T-cell (primary cell): ENCODE data around the gene RSPH9. TPM values are rescaled to one million over a fixed set of nuclear protein-coding genes. Genes with fewer than 3 reads are reported as not detected.
"Not testable (repeated sequence)": the region's sequence is repeated elsewhere in the genome, so short reads cannot be mapped to it uniquely, and the experiment has no call there.

ENCODE experiments used
- ATAC-seq, 4 experiments: fragments of 200-7000 bp in 3 of 4; fragments of 150-1000 bp in 1 of 4; cut with Tn5 transposase; replicated peaks in 1 of 4; 1 replicate in 3 of 4; 2 replicates in 1 of 4; pipeline ENCODE4 v1.10.0; 2021; ENCODE audit warnings: moderate library complexity in 3 of 4, mild to moderate bottlenecking in 2 of 4, moderate number of reproducible peaks in 1 of 4
- CTCF ChIA-PET, 2 donors: fragments of 300-600 bp; sonication (Branson Sonifier 250); formaldehyde crosslinking; loops; one replicate each; lab custom pipeline; 2022; ENCODE audit warnings: antibody characterized with exemption in 2 of 2; lab: Charles Lee
- POLR2A ChIA-PET, 2 donors: fragments of 300-600 bp; sonication (Branson Sonifier 250); formaldehyde crosslinking; loops; one replicate each; lab custom pipeline; 2022; ENCODE audit warnings: antibody characterized with exemption in 2 of 2; lab: Charles Lee
- DNase-seq, 35 experiments: peaks; one replicate each; pipeline versions ENCODE4 v3.0.0 to v3.0.0-alpha.2; 2013 to 2023
- H3K27ac ChIP-seq: one replicate; pipeline ENCODE4 v1.5.1; 2013; ENCODE audit warnings: low read length
- H3K27me3 ChIP-seq, 2 experiments: replicated peaks in 1 of 2; 1 replicate in 1 of 2; 2 replicates in 1 of 2; pipeline versions ENCODE4 v1.6.1 to v1.7.0; 2013; ENCODE audit warnings: low read length in 1 of 2, mixed read lengths in 1 of 2; ENCODE audit not compliant: control insufficient read depth in 2 of 2, insufficient read depth in 2 of 2; ENCODE audit errors: extremely low read depth in 1 of 2
- H3K36me3 ChIP-seq, 2 donors: 1 replicate in 1 of 2; 2 replicates in 1 of 2; pipeline versions ENCODE4 v1.6.1 to v1.7.0; 2013; ENCODE audit warnings: low read length in 1 of 2; ENCODE audit not compliant: control insufficient read depth in 2 of 2, insufficient read depth in 1 of 2; ENCODE audit errors: extremely low read depth in 1 of 2
- H3K4me1 ChIP-seq, 2 experiments: 1 replicate in 1 of 2; 2 replicates in 1 of 2; pipeline versions ENCODE4 v1.6.1 to v1.7.0; 2013; ENCODE audit warnings: low read length in 2 of 2, mixed read lengths in 1 of 2; ENCODE audit not compliant: insufficient read depth in 2 of 2, control insufficient read depth in 1 of 2; ENCODE audit errors: extremely low read depth in 1 of 2
- H3K4me3 ChIP-seq, 2 donors: 1 replicate in 1 of 2; 2 replicates in 1 of 2; pipeline versions ENCODE4 v1.5.1 to v1.7.0; 2013; ENCODE audit warnings: mild to moderate bottlenecking in 2 of 2, low read length in 1 of 2, moderate library complexity in 1 of 2; ENCODE audit not compliant: control insufficient read depth in 1 of 2; ENCODE audit errors: extremely low read depth in 1 of 2
- H3K9me3 ChIP-seq: 2 replicates; pipeline ENCODE4 v1.7.0; 2013
- H3K27ac Mint-ChIP-seq, 2 donors: one replicate each; pipeline ENCODE4 v1.8.0; 2020 to 2021; ENCODE audit warnings: mild to moderate bottlenecking in 2 of 2, mixed read lengths in 2 of 2
- H3K27me3 Mint-ChIP-seq, 2 donors: one replicate each; pipeline ENCODE4 v1.8.0; 2021 to 2022; ENCODE audit warnings: mixed read lengths in 2 of 2
- H3K36me3 Mint-ChIP-seq: one replicate; pipeline ENCODE4 v1.8.0; 2021; ENCODE audit warnings: mixed read lengths
- H3K4me1 Mint-ChIP-seq, 3 donors: one replicate each; pipeline ENCODE4 v1.8.0; 2020 to 2022; ENCODE audit warnings: mixed read lengths in 3 of 3, mild to moderate bottlenecking in 1 of 3
- H3K4me3 Mint-ChIP-seq, 3 donors: one replicate each; pipeline ENCODE4 v1.8.0; 2020 to 2022; ENCODE audit warnings: mild to moderate bottlenecking in 3 of 3, mixed read lengths in 3 of 3, moderate library complexity in 3 of 3
- H3K9me3 Mint-ChIP-seq, 3 donors: one replicate each; pipeline ENCODE4 v1.8.0; 2020 to 2022; ENCODE audit warnings: mixed read lengths in 3 of 3
- WGBS: methylation state at CpG from one replicate; pipeline ENCODE4 v1.1.5; 2013; ENCODE audit warnings: missing lambda C conversion rate; ENCODE audit not compliant: insufficient coverage; 5-methylcytosine and 5-hydroxymethylcytosine counted together
- total RNA-seq, 35 experiments: library from RNA in 6 of 35; stranded (reverse) in 6 of 35; fragments of 120-200 nt in 1 of 35; gene quantifications; one replicate each; pipeline versions ENCODE4 v1.2.1 to v1.2.4 and lab custom pipeline; 2013 to 2026

The RSPH9 gene
- total RNA-seq, 5 donors from 2014 or later (not counting 1 experiment from before 2014, with no cell fraction given), result not detected

DNA sequence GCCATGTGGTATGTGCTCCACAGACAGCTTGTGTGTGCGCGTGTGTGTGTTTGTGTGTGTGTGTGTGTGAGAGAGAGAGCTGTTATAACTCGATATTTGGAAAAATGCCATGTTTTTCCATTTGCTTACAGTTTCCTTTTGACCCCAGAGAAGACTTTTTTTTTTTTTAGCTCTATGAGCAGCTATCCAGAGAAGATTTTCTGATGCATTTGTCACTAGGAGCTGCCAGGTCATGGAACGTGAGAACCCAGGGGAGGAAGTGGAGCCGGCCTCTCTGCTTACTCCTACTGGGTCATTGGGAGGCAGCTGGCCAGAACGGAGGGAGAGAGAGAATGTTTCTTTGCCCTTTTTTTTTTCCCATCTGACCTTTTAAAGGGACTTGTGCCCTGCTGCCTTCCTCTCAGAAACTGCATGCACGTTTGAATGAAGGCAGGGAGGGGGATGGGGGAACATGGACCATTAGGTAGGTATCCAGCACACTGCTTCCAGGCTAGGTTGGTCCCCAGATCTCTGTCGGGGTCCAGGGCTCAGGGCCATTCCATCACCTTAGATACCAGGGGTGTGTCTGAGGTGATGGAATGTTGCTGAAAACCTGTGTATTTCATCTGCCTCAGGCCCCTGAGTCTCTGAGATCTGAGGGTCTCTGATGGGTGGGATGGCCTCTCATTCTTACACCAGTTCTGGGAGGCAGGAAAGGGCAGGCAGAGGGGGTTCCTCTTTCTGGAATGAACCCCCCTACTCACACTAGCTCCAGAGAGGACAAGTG lies 53.9 kb downstream of the RSPH9 start:
- no peak for ATAC-seq
- H3K27me3 Mint-ChIP-seq, result peaks cover 32 to 49% of the 10 kb centered on the region in 2 donors
- no peaks in the 10 kb centered on the region for H3K4me1 Mint-ChIP-seq
- no peak overlapping the region for H3K4me3 Mint-ChIP-seq
- H3K27ac Mint-ChIP-seq, result no peak overlapping the region
- no peak for DNase-seq
- no peaks in the 10 kb centered on the region for H3K36me3 Mint-ChIP-seq
- CTCF ChIA-PET, result interaction anchor here in 1 of 2 donors (0.7 kb wide), 2 partner anchors 11 to 79 kb away, joined by 3 read pairs; no protein-coding TSS in a partner anchor
- H3K36me3 ChIP-seq, result no peaks in the 10 kb centered on the region
- no peak overlapping the region for H3K27ac ChIP-seq
- POLR2A ChIA-PET, result no interaction called here
- no peaks in the 10 kb centered on the region for H3K9me3 Mint-ChIP-seq
- H3K9me3 ChIP-seq, result no peaks in the 10 kb centered on the region
- H3K4me3 ChIP-seq, result no peak overlapping the region
- 61% methylated on average over 3 of the region's 8 CpGs for WGBS
- H3K27me3 ChIP-seq, result peaks cover 0 to 51% of the 10 kb centered on the region in 2 experiments
- H3K4me1 ChIP-seq, result no peaks in the 10 kb centered on the region

DNA sequence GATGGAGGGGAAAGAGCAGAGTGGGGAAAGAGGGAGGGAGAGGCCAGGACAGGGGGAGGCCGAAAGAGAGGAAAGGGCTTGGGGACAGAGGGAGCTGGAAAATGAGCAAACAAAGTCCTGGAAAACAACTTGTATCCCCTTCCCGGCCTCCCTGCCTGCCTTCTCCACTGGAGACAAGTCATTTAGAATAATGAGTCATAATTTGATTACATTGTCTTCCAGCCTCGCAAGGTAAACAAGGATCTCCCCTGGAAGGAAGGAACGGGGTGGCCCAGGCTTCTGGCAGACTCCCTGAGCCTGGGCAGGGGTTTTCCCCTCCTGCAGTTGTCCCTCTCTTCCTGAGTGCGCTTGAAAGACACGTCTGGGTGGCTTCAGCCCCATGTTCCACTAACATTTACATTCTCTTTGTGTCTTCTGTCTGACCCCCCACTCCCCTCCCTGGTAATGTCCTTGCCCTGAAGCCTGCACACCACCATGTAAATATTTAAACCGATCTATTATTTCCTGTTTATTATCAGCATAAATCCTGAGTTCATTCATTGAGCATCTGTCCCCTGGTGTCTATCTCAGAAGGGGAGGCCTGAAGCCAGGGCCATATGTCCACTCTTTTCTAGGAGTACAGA lies 54.8 kb downstream of the RSPH9 start:
- ChIA-PET CTCF (no interaction called here), POLR2A (no interaction called here)
- H3K4me3 Mint-ChIP-seq, result no peak overlapping the region
- H3K27me3 ChIP-seq, result peaks cover 0 to 51% of the 10 kb centered on the region in 2 experiments
- H3K27ac Mint-ChIP-seq, result no peak overlapping the region
- H3K36me3 ChIP-seq, result no peaks in the 10 kb centered on the region
- no peaks in the 10 kb centered on the region for H3K4me1 Mint-ChIP-seq
- H3K4me1 ChIP-seq, result no peaks in the 10 kb centered on the region
- no peak overlapping the region for H3K27ac ChIP-seq
- DNase-seq (no peak), ATAC-seq (no peak)
- H3K9me3 ChIP-seq, result no peaks in the 10 kb centered on the region
- peaks cover 29 to 52% of the 10 kb centered on the region in 2 donors for H3K27me3 Mint-ChIP-seq
- no peak overlapping the region for H3K4me3 ChIP-seq
- H3K9me3 Mint-ChIP-seq, result no peaks in the 10 kb centered on the region
- no peaks in the 10 kb centered on the region for H3K36me3 Mint-ChIP-seq
- WGBS, result 74% methylated on average over 4 of the region's 7 CpGs

DNA sequence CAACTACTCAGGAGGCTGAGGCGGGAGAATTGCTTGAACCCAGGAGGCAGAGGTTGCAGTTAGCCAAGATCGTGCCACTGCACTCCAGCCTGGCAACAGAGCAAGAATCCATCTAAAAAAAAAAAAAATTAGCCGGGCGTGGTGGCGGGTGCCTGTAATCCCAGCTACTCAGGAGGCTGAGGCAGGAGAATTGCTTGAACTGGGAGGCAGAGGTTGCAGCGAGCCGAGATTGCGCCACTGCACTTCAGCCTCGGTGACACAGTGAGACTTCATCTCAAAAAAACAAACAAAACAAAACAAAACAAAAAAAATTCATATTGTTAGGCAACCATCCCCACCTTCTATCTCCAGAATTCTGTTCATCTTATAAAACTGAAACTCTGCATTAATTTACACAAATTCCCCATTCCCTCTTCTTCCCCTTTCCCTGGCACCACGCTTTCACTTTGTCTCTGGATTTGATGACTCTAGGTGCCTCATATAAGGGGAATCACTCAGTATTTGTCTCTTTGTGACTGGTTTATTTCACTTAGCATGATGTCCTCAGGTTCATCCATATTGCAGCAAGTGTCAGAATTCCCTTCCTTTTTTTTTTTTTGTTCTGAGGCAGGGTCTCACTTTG lies 56.2 kb downstream of the RSPH9 start:
- POLR2A ChIA-PET, H3K9me3 ChIP-seq, H3K36me3 Mint-ChIP-seq, H3K9me3 Mint-ChIP-seq, H3K4me1 ChIP-seq, ATAC-seq, H3K27ac Mint-ChIP-seq, DNase-seq, H3K4me3 Mint-ChIP-seq, H3K4me3 ChIP-seq, H3K4me1 Mint-ChIP-seq, H3K36me3 ChIP-seq, H3K27ac ChIP-seq: not testable (repeated sequence)
- CTCF ChIA-PET, result interaction anchor here in 1 of 2 donors (0.6 kb wide), 1 partner anchor 600 kb away, joined by 3 read pairs; no protein-coding TSS in a partner anchor
- H3K27me3 ChIP-seq, result peaks cover 0 to 49% of the 10 kb centered on the region in 2 experiments
- peaks cover 29 to 55% of the 10 kb centered on the region in 2 donors for H3K27me3 Mint-ChIP-seq
- WGBS, result 95% methylated on average over 7 of the region's 10 CpGs

DNA sequence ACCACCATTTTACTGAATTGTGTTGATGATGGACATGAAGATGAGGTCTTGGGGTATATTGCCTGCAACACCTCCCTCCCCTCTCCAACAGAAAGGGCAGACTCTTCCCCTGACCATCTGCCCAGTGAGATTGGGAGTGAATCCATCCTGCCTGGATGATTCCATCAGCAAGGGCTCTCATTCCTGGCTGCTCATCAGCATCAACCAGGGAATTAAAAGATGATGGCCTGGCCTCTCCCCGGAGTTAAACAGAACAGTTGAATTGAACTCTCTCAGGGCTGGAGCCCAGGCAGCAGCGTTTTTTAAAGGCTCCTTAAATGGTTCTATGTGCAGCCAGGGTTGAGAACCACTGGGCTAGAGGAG lies 57.3 kb downstream of the RSPH9 start:
- Histone ChIP-seq H3K9me3 (no peaks in the 10 kb centered on the region), H3K27me3 (peaks cover 0 to 53% of the 10 kb centered on the region in 2 experiments), H3K27ac (no peak overlapping the region), H3K4me1 (no peaks in the 10 kb centered on the region), H3K4me3 (no peak overlapping the region), H3K36me3 (no peaks in the 10 kb centered on the region)
- Mint-ChIP-seq H3K36me3 (no peaks in the 10 kb centered on the region), H3K4me3 (no peak overlapping the region), H3K27me3 (peaks cover 34 to 66% of the 10 kb centered on the region in 2 donors), H3K9me3 (no peaks in the 10 kb centered on the region), H3K27ac (no peak overlapping the region), H3K4me1 (peaks cover 0 to 12% (median 6%) of the 10 kb centered on the region in 3 donors)
- DNase-seq (no peak), ATAC-seq (no peak)
- 66% methylated on average over 2 of the region's 2 CpGs for WGBS
- ChIA-PET POLR2A (interaction anchor here in 1 of 2 donors (0.6 kb wide), 1 partner anchor 349 kb away, joined by 3 read pairs; no protein-coding TSS in a partner anchor), CTCF (no interaction called here)

DNA sequence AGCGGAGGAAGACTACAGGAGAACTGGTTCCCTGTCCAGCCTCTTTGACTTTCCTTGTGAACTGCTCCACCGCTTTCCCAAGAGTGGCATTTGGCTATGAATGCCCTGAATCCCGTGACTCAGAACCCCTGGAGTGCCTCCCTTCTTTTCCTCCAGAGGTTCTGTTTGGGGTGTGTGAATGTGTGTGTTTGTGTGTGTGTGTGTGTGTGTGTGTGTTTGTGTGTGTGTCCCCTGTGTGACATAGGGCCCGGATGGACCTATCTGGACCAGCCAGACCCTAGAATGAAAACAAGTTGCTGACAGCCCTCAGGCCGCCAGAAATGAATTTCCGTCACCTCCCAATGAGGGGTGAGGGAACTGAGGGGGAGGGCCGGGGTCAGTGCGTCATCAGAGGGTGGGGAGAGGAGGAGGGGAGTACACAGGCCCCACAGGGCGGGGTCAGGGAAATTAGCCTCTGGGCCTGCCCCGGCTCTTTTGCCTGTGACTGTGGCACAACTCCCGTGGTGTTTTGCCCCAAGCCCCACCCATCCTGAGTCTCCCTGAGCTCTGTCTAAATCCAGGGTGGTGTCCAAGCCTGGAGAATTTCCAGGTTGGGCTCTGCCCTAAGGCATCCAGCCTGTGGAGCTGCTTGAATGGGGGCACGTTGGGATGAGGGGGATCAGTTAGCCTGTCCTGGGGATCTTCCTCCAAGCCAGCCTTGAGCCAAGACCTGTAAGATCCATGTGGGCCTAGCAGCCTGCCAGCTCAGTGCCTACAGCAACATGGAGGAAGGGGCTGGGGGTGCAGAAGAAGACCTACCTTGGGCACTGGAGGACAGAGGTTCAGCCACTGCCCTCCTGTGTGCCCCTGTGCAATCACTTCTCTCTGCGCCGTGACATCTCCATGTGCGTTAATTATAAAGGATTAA lies 58.0 kb downstream of the RSPH9 start:
- no peak overlapping the region for H3K27ac Mint-ChIP-seq
- H3K36me3 Mint-ChIP-seq, result no peaks in the 10 kb centered on the region
- peaks cover 0 to 12% (median 6%) of the 10 kb centered on the region in 3 donors for H3K4me1 Mint-ChIP-seq
- H3K4me3 ChIP-seq, result no peak overlapping the region
- H3K27me3 ChIP-seq, result peaks cover 0 to 59% of the 10 kb centered on the region in 2 experiments
- ChIA-PET CTCF (no interaction called here), POLR2A (no interaction called here)
- peak in 2 of 4 experiments; percentile 31 to 61 for ATAC-seq
- DNase-seq, result peak in 4 of 35 experiments; percentile 8 to 37 (median 10)
- H3K9me3 ChIP-seq, result no peaks in the 10 kb centered on the region
- 61% methylated on average over 12 of the region's 15 CpGs for WGBS
- peaks cover 34 to 65% of the 10 kb centered on the region in 2 donors for H3K27me3 Mint-ChIP-seq
- no peaks in the 10 kb centered on the region for H3K4me1 ChIP-seq
- no peak overlapping the region for H3K4me3 Mint-ChIP-seq
- H3K9me3 Mint-ChIP-seq, result no peaks in the 10 kb centered on the region
- no peak overlapping the region for H3K27ac ChIP-seq
- H3K36me3 ChIP-seq, result no peaks in the 10 kb centered on the region
